ENCODE measurements around the gene ZDHHC4. TPM values are rescaled to one million over a fixed set of nuclear protein-coding genes. Genes with fewer than 3 reads are reported as not detected.

ZDHHC4 gene
- total and polyA plus RNA-seq, 2 of the 13 experiments (the other 11 are each of a cell fraction or from before 2014, with no cell fraction given) = 83.2 to 188 TPM

- TF ChIP-seq TRIM22 (IDR thresholded peaks at IDR 0.05) (no peak), CHCHD3 (CRISPR knock-in tag; IDR thresholded peaks at IDR 0.05) (no peak), TEAD2 (CRISPR knock-in tag; IDR thresholded peaks at IDR 0.05) (no peak), CBFB (CRISPR knock-in tag; IDR thresholded peaks at IDR 0.05) (peak; percentile 71; the same call in 1 of the 2 replicates), PAXIP1 (CRISPR knock-in tag; conservative IDR thresholded peaks at IDR 0.05) (peak; percentile 37), ATF2 (CRISPR knock-in tag; IDR thresholded peaks at IDR 0.05) (peak; percentile 76; the same call in 1 of the 2 replicates), ZNF749 (CRISPR knock-in tag; IDR thresholded peaks at IDR 0.05; ENCODE audit: borderline replicate concordance) (peak; percentile 65; the same call in 1 of the 2 replicates), PATZ1 (CRISPR knock-in tag; IDR thresholded peaks at IDR 0.05) (peak; percentile 67), AGO2 (optimal IDR thresholded peaks at IDR 0.05; ENCODE audit: low read depth, low read length) (peak; percentile 87), SMAD3 (CRISPR knock-in tag; IDR thresholded peaks at IDR 0.05) (peak; percentile 38), GTF2F1 (IDR thresholded peaks at IDR 0.05; ENCODE audit: low read length) (no peak), ZNF451 (CRISPR knock-in tag; IDR thresholded peaks at IDR 0.05) (0 out of 2 replicates have a peak, but pooled peaks have one; percentile 18), ZNF644 (CRISPR knock-in tag; IDR thresholded peaks at IDR 0.05; ENCODE audit: low read depth) (no peak), HNRNPL (IDR thresholded peaks at IDR 0.05; ENCODE audit: low read depth, low read length) (no peak), KDM1A (CRISPR knock-in tag; IDR thresholded peaks at IDR 0.05) (no peak), GATA4 (IDR thresholded peaks at IDR 0.05; ENCODE audit: borderline replicate concordance, low read depth) (0 out of 2 replicates have a peak, but pooled peaks have one; percentile 53), BHLHE40 (IDR thresholded peaks at IDR 0.05; ENCODE audit: low read length) (0 out of 2 replicates have a peak, but pooled peaks have one; percentile 7)
- TF ChIP-seq, protein P1, sequence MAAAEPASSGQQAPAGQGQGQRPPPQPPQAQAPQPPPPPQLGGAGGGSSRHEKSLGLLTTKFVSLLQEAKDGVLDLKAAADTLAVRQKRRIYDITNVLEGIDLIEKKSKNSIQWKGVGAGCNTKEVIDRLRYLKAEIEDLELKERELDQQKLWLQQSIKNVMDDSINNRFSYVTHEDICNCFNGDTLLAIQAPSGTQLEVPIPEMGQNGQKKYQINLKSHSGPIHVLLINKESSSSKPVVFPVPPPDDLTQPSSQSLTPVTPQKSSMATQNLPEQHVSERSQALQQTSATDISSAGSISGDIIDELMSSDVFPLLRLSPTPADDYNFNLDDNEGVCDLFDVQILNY (CRISPR knock-in tag; conservative IDR thresholded peaks at IDR 0.05) = peak; percentile 68; the same call in 1 of the 2 replicates
- TF ChIP-seq, protein P2, sequence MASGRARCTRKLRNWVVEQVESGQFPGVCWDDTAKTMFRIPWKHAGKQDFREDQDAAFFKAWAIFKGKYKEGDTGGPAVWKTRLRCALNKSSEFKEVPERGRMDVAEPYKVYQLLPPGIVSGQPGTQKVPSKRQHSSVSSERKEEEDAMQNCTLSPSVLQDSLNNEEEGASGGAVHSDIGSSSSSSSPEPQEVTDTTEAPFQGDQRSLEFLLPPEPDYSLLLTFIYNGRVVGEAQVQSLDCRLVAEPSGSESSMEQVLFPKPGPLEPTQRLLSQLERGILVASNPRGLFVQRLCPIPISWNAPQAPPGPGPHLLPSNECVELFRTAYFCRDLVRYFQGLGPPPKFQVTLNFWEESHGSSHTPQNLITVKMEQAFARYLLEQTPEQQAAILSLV (CRISPR knock-in tag; IDR thresholded peaks at IDR 0.05; ENCODE audit: borderline replicate concordance) = 0 out of 2 replicates have a peak, but pooled peaks have one; percentile 33
Observed at GRCh38 chr7:6577369-6578113, at the start of gene ZDHHC4 (continued).
